Measurements from ENCODE around the gene YWHAG.
"Not testable (repeated sequence)": the region's sequence is repeated elsewhere in the genome, so short reads cannot be mapped to it uniquely, and the experiment has no call there.

Gene YWHAG

GRCh38 chr7:76338298-76339084 lies 20.3 kb downstream of the YWHAG start:
- Histone ChIP-seq H3K9me3 (ENCODE audit: control insufficient read depth, low read length) (no peaks in the 10 kb centered on the region), H3K4me3 (ENCODE audit: low read depth, low read length) (no peak overlapping the region), H3K4me2 (ENCODE audit: low read length) (no peak overlapping the region), H3K27ac (no peak overlapping the region), H3K36me3 (ENCODE audit: control insufficient read depth, insufficient read depth, low read length) (no peaks in the 10 kb centered on the region), H3K27me3 (ENCODE audit: control insufficient read depth, insufficient read depth, low read length) (no peaks in the 10 kb centered on the region), H3K79me2 (peaks cover 74% of the 10 kb centered on the region), H3K4me1 (peaks cover 9% of the 10 kb centered on the region), H2AFZ (no peak overlapping the region), H3K9ac (no peak overlapping the region)
- TF ChIP-seq CTCF (IDR thresholded peaks at IDR 0.05) = no peak

- Histone ChIP-seq H2AFZ (no peak overlapping the region), H3K4me3 (ENCODE audit: low read depth, low read length) (no peak overlapping the region), H3K9me3 (ENCODE audit: control insufficient read depth, low read length) (no peaks in the 10 kb centered on the region), H3K36me3 (ENCODE audit: control insufficient read depth, insufficient read depth, low read length) (no peaks in the 10 kb centered on the region), H3K27me3 (ENCODE audit: control insufficient read depth, insufficient read depth, low read length) (no peaks in the 10 kb centered on the region), H3K9ac (no peak overlapping the region), H3K4me1 (peaks cover 9% of the 10 kb centered on the region), H3K79me2 (peaks cover 74% of the 10 kb centered on the region), H3K4me2 (ENCODE audit: low read length) (no peak overlapping the region), H3K27ac (no peak overlapping the region)
- no peak for TF ChIP-seq CTCF (IDR thresholded peaks at IDR 0.05)
Measured at GRCh38 chr7:76337147-76337546, 21.6 kb downstream of the YWHAG start.

- H3K9ac ChIP-seq = no peak overlapping the region
- no peak overlapping the region for H3K4me3 ChIP-seq (ENCODE audit: low read depth, low read length)
- no peaks in the 10 kb centered on the region for H3K27me3 ChIP-seq (ENCODE audit: control insufficient read depth, insufficient read depth, low read length)
- H3K9me3 ChIP-seq (ENCODE audit: control insufficient read depth, low read length) = no peaks in the 10 kb centered on the region
- H3K27ac ChIP-seq = no peak overlapping the region
- no peak overlapping the region for H3K4me2 ChIP-seq (ENCODE audit: low read length)
- H2AFZ ChIP-seq = no peak overlapping the region
- no peaks in the 10 kb centered on the region for H3K36me3 ChIP-seq (ENCODE audit: control insufficient read depth, insufficient read depth, low read length)
- H3K4me1 ChIP-seq = peaks cover 7% of the 10 kb centered on the region
- H3K79me2 ChIP-seq = peaks cover 74% of the 10 kb centered on the region
- no peak for TF ChIP-seq CTCF (IDR thresholded peaks at IDR 0.05)
Measured at GRCh38 chr7:76336094-76336493, 22.7 kb downstream of the YWHAG start.

- not testable (repeated sequence) for H3K36me3 ChIP-seq (ENCODE audit: control insufficient read depth, insufficient read depth, low read length); H3K4me1 ChIP-seq; H3K27ac ChIP-seq; H3K9ac ChIP-seq; H3K4me2 ChIP-seq (ENCODE audit: low read length); H3K9me3 ChIP-seq (ENCODE audit: control insufficient read depth, low read length); H3K27me3 ChIP-seq (ENCODE audit: control insufficient read depth, insufficient read depth, low read length); H3K4me3 ChIP-seq (ENCODE audit: low read depth, low read length); H2AFZ ChIP-seq
- peaks cover 73% of the 10 kb centered on the region for H3K79me2 ChIP-seq
Measured at GRCh38 chr7:76335417-76335816, 23.4 kb downstream of the YWHAG start.

- Histone ChIP-seq H3K36me3 (ENCODE audit: control insufficient read depth, insufficient read depth, low read length) (no peaks in the 10 kb centered on the region), H3K79me2 (peaks cover 71% of the 10 kb centered on the region), H2AFZ (no peak overlapping the region), H3K4me1 (peaks cover 3% of the 10 kb centered on the region), H3K4me3 (ENCODE audit: low read depth, low read length) (no peak overlapping the region), H3K27ac (no peak overlapping the region), H3K27me3 (ENCODE audit: control insufficient read depth, insufficient read depth, low read length) (no peaks in the 10 kb centered on the region), H3K9me3 (ENCODE audit: control insufficient read depth, low read length) (no peaks in the 10 kb centered on the region), H3K9ac (no peak overlapping the region), H3K4me2 (ENCODE audit: low read length) (no peak overlapping the region)
- no peak for TF ChIP-seq CTCF (IDR thresholded peaks at IDR 0.05)
Measured at GRCh38 chr7:76334320-76334967, 24.3 kb downstream of the YWHAG start.
